ENCODE measurements around the gene CSF2. TPM values are rescaled to one million over a fixed set of nuclear protein-coding genes. Genes with fewer than 3 reads are reported as not detected.

CSF2 gene
- total RNA-seq, 2 experiments from 2014 or later, result 4.9 to 164 TPM

DNA sequence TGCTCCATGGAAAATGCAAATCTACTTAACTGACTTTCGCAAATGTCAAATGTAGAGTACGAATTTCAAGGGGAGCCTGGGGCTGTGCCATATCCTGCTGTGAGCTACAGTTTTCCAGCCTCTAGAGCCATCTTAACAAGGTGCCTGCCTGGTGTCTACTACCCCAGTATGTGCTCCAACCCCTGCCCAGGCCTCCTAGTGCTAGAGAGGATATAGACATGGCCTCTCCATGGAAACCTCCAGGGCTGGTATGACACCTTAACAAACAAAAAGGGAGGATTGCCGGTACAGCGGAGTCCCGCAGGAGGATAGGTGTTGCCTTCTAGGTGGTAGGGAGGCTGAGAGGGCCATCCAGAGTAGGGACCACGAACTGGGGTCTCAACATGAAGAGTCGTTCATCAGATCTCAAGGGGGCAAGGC is 26.7 kb upstream of the CSF2 start:
- CTCF ChIA-PET, result no interaction called here
- no peak overlapping the region for H3K4me3 Mint-ChIP-seq

GRCh38 chr5:132049093-132049492 is 24.5 kb upstream of the CSF2 start:
- peaks cover 11% of the 10 kb centered on the region for H3K27me3 Mint-ChIP-seq
- H3K9me3 Mint-ChIP-seq (ENCODE audit: low read depth), result no peaks in the 10 kb centered on the region
- DNase-seq, result no peak
- no peak overlapping the region for H3K27ac Mint-ChIP-seq
- no peaks in the 10 kb centered on the region for H3K36me3 Mint-ChIP-seq
- no peak for ATAC-seq
- CTCF ChIA-PET, result interaction anchor here (1.6 kb wide), 1 partner anchor 42 kb away, joined by 7 read pairs; no protein-coding TSS in a partner anchor
- H3K4me3 Mint-ChIP-seq, result no peak overlapping the region
- H3K4me1 Mint-ChIP-seq, result peaks cover under 1% of the 10 kb centered on the region

More for the DNA sequence above, 26.7 kb upstream of the CSF2 start:
- Mint-ChIP-seq H3K9me3 (ENCODE audit: low read depth) (peaks cover 4% of the 10 kb centered on the region), H3K27ac (no peak overlapping the region), H3K27me3 (peaks cover 15% of the 10 kb centered on the region), H3K36me3 (peaks cover 6% of the 10 kb centered on the region), H3K4me1 (no peaks in the 10 kb centered on the region)
- ATAC-seq (no peak), DNase-seq (no peak)

DNA sequence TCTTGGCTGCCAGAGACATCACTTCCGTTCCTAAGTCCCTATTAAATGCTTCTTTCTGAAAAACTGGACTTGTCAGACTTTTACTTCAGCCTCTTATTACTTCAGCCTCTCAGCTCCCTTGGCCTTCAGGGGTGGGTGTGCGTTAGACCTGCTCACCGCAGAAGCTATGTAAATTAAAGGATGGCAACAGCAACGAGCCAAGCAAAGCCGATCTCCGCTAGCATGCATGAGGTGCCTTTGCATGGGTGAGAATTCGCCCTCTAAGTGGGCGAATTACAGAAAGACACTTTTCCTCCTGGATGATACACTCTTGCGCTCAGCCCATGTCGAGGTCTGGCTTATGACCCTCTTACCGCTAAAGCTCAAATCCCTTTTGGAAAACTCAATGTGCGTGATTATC is 24.0 kb upstream of the CSF2 start:
- no peak overlapping the region for H3K27ac Mint-ChIP-seq
- ATAC-seq (no peak), DNase-seq (no peak)
- no peaks in the 10 kb centered on the region for H3K9me3 Mint-ChIP-seq (ENCODE audit: low read depth)
- H3K36me3 Mint-ChIP-seq, result no peaks in the 10 kb centered on the region
- H3K4me3 Mint-ChIP-seq, result no peak overlapping the region
- CTCF ChIA-PET, result interaction anchor here (1.3 to 1.6 kb wide), 2 partner anchors 14 to 42 kb away, joined by 3 to 7 read pairs; no protein-coding TSS in a partner anchor
- peaks cover 11% of the 10 kb centered on the region for H3K27me3 Mint-ChIP-seq
- H3K4me1 Mint-ChIP-seq, result peaks cover 5% of the 10 kb centered on the region

- no peak overlapping the region for H3K4me3 Mint-ChIP-seq
- CTCF ChIA-PET, result interaction anchor here (1.3 to 1.6 kb wide), 2 partner anchors 13 to 43 kb away, joined by 3 to 7 read pairs; no protein-coding TSS in a partner anchor
- H3K36me3 Mint-ChIP-seq, result no peaks in the 10 kb centered on the region
- no peak overlapping the region for H3K27ac Mint-ChIP-seq
- H3K27me3 Mint-ChIP-seq, result peaks cover 11% of the 10 kb centered on the region
- peaks cover 11% of the 10 kb centered on the region for H3K4me1 Mint-ChIP-seq
- DNase-seq (no peak), ATAC-seq (no peak)
- no peaks in the 10 kb centered on the region for H3K9me3 Mint-ChIP-seq (ENCODE audit: low read depth)
Measured at GRCh38 chr5:132050136-132050535, 23.5 kb upstream of the CSF2 start.

DNA sequence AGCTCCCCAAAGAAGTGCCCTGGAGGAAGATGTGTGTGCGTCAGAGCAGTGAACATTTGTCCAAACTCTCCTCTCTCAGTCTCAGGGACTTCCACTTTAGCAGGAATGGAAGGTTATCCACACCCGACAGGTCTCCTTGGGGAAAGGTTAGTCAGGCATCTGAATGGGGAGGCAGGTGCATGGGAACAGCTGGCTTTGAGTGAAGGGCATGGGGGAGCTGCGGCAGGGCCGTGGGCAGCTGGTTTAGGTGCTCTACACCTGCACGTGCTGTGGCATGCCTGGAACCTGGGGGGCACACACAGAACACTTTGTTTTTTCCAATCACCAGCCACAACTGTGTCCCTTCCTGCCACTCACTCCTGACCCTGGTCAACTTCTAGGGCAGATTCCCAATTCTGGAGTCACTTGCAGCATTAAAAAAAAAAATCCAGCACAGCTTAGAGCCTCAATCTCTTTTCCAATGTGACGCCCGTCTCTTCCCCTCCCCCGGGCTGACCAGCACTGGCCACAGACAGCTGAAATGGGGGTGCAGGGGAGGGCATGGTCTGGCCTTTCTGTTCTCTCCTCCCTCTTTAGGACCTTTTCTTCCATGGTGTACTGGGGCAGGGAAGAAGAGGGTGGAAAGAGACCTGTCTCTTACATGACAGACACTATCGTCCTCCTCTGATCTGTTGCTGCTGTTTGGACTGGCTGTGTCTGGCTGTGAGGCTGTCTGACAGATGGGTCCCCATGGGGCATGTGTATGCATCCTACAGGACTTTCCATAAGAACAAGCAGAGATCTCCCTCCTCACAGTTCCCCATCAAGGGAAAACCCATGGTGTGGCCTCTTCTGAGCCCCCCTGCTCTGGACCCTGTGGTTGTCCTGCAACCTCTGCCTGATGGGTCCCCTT is 22.7 kb upstream of the CSF2 start:
- no peak overlapping the region for H3K4me3 Mint-ChIP-seq
- H3K27me3 Mint-ChIP-seq, result peaks cover 11% of the 10 kb centered on the region
- H3K4me1 Mint-ChIP-seq, result peaks cover 19% of the 10 kb centered on the region
- H3K36me3 Mint-ChIP-seq, result no peaks in the 10 kb centered on the region
- no peak for DNase-seq
- no peak overlapping the region for H3K27ac Mint-ChIP-seq
- CTCF ChIA-PET, result interaction anchor here (1.3 to 1.6 kb wide), 2 partner anchors 13 to 44 kb away, joined by 3 to 7 read pairs; no protein-coding TSS in a partner anchor
- no peaks in the 10 kb centered on the region for H3K9me3 Mint-ChIP-seq (ENCODE audit: low read depth)
- ATAC-seq, result no peak

DNA sequence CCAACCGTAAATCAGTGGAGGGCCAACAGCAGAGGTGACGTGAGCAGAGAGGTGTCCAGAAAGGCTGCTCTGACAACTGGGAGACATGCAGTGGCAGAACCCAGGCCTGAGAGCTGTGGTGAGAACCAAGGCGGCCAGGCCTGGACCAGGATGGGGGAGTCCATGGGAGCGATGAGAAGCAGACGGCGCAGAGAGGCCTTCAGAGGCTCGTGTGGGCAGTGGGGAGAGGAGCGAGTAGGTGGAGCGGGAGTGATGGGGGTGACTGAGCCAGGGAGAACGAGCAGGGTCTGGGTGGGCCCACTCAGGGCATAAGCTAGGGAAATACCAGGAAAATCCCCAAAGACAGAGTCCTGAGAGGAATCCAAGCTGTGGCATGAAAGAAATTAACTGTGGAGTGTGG is 21.1 kb upstream of the CSF2 start:
- H3K9me3 Mint-ChIP-seq (ENCODE audit: low read depth), result no peaks in the 10 kb centered on the region
- ATAC-seq (no peak), DNase-seq (no peak)
- H3K27me3 Mint-ChIP-seq, result peaks cover 11% of the 10 kb centered on the region
- CTCF ChIA-PET, result interaction anchor here (1.2 to 3.1 kb wide), 2 partner anchors 11 to 25 kb away, joined by 5 to 11 read pairs; no protein-coding TSS in a partner anchor
- no peak overlapping the region for H3K4me3 Mint-ChIP-seq
- H3K36me3 Mint-ChIP-seq, result no peaks in the 10 kb centered on the region
- peaks cover 35% of the 10 kb centered on the region for H3K4me1 Mint-ChIP-seq
- no peak overlapping the region for H3K27ac Mint-ChIP-seq

DNA sequence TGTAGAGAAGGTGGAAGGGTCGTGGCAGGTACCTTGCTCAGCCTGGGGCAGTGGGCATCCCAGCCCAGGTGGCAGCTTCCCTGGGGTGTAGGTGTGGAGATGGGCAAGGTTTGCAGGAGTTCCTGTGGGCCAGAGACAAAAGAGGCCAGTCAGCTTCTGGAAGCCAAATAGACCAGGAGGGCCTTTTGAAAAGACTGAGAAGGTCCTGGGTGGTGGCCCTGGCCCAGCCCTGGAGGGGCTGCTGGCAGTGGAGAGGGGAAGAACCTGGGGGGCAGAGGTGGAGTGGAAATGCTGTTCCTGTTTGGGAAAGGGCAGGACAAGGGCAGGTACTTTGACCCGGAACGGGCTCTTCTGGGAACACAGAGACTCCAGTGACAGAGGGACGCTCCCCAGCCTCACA is 20.1 kb upstream of the CSF2 start:
- no peak overlapping the region for H3K27ac Mint-ChIP-seq
- peaks cover 40% of the 10 kb centered on the region for H3K4me1 Mint-ChIP-seq
- no peak for ATAC-seq
- H3K4me3 Mint-ChIP-seq, result no peak overlapping the region
- H3K27me3 Mint-ChIP-seq, result peaks cover 14% of the 10 kb centered on the region
- no peaks in the 10 kb centered on the region for H3K36me3 Mint-ChIP-seq
- no peaks in the 10 kb centered on the region for H3K9me3 Mint-ChIP-seq (ENCODE audit: low read depth)
- CTCF ChIA-PET, result interaction anchor here (1.1 to 3.1 kb wide), 6 partner anchors 9 to 464 kb away, joined by 3 to 11 read pairs (median 4); no protein-coding TSS in a partner anchor
- no peak for DNase-seq

- no peak for ATAC-seq
- no peak for DNase-seq
- H3K27ac Mint-ChIP-seq, result no peak overlapping the region
- no peaks in the 10 kb centered on the region for H3K9me3 Mint-ChIP-seq (ENCODE audit: low read depth)
- peaks cover 47% of the 10 kb centered on the region for H3K4me1 Mint-ChIP-seq
- H3K4me3 Mint-ChIP-seq, result no peak overlapping the region
- CTCF ChIA-PET, result interaction anchor here (1.1 to 3.1 kb wide), 6 partner anchors 8 to 465 kb away, joined by 3 to 11 read pairs (median 3); no protein-coding TSS in a partner anchor
- peaks cover 14% of the 10 kb centered on the region for H3K27me3 Mint-ChIP-seq
- H3K36me3 Mint-ChIP-seq, result no peaks in the 10 kb centered on the region
Measured at GRCh38 chr5:132054031-132054696, 19.4 kb upstream of the CSF2 start.

DNA sequence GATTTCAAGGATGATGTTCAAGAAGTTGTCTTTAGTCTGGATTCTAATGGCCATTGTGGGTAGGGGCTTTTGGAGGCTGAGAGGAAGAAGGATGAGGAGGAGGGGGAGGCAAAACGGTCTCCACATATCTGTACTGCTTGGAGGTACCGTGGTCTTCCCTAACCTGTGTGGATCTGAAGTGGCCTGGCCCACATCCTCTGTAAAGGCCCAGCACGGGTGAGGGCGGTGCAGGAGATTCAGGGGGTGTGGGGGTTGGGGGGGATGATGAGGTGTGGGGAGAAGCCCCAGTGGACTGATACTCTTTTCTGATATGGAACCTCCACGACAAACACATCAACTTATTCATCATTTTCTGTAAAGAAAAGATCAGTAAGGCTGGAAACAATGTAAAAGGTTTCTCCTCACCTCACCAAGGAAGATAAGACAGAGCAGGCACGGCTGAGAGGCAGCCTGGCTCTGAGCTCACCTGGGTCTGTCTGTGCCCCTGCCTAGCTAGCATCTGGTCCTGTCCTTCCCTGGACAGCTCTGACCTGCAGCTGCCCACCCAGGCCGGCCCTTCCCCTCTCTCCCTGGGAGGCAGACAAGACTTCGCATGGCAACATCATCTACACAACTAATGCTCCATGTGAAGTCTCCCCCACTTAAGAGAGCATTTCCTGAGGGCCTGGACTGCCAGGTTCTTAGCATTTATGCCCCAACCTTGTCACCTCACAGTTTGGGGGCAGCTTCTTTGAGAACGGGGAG is 18.7 kb upstream of the CSF2 start:
- DNase-seq (peak; percentile 40), ATAC-seq (no peak)
- CTCF ChIA-PET, result interaction anchor here (0.8 to 3.1 kb wide), 7 partner anchors 8 to 465 kb away, joined by 3 to 11 read pairs (median 5); no protein-coding TSS in a partner anchor
- no peak overlapping the region for H3K4me3 Mint-ChIP-seq
- peaks cover 14% of the 10 kb centered on the region for H3K27me3 Mint-ChIP-seq
- H3K4me1 Mint-ChIP-seq, result peaks cover 54% of the 10 kb centered on the region
- H3K27ac Mint-ChIP-seq, result no peak overlapping the region
- H3K9me3 Mint-ChIP-seq (ENCODE audit: low read depth), result no peaks in the 10 kb centered on the region
- H3K36me3 Mint-ChIP-seq, result no peaks in the 10 kb centered on the region

- Mint-ChIP-seq H3K9me3 (ENCODE audit: low read depth) (no peaks in the 10 kb centered on the region), H3K36me3 (no peaks in the 10 kb centered on the region), H3K27me3 (peaks cover 14% of the 10 kb centered on the region), H3K4me3 (no peak overlapping the region), H3K27ac (no peak overlapping the region), H3K4me1 (peaks cover 58% of the 10 kb centered on the region)
- no peak for ATAC-seq
- peak; percentile 38 for DNase-seq
- CTCF ChIA-PET, result interaction anchor here (0.8 to 3.1 kb wide), 7 partner anchors 8 to 465 kb away, joined by 3 to 11 read pairs (median 5); no protein-coding TSS in a partner anchor
Measured at GRCh38 chr5:132055441-132055807, 18.2 kb upstream of the CSF2 start.

DNA sequence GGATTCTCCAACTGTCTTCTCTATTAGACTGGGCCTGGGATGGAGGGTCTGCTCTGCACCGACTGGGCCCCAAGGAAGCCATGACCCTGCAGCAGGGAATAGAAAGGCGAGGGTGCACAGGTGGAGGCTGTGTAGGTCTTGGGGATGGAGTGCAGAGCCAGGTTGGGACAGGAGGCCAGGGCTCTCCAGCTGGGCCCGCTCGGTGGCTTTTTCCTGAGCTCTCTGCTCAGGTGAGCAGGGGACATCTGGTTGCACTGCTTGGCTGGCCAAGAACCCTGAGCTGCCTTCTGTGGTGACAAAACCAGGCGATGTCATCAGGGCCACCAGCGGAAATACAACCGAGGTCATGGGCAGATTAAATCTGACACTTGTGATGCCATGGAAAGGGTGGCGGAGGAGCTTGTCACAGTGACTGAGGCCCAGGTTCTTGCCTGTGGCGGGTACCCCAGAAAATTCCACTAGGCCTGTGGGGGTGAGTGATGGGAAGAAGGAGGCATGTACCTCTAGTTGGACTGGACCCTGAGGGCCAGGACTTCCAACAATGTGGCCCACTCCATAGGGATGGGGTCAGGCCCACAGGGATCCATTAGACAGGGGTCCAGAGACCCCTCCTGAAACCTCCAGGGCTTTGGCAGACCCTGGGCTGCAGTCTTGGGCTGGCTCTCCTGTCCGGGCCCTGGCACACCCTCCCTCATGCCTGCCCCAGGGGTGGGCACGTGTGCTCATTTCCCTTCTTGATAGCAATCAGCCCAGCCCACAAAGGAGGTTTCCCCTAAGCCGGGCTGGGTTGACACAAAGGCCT is 17.6 kb upstream of the CSF2 start:
- Mint-ChIP-seq H3K9me3 (ENCODE audit: low read depth) (no peaks in the 10 kb centered on the region), H3K27me3 (peaks cover 10% of the 10 kb centered on the region), H3K36me3 (no peaks in the 10 kb centered on the region), H3K4me1 (peaks cover 64% of the 10 kb centered on the region), H3K27ac (peak overlapping the region; percentile 34), H3K4me3 (no peak overlapping the region)
- DNase-seq (peak; percentile 77), ATAC-seq (peak; percentile 76)
- CTCF ChIA-PET, result interaction anchor here (0.8 to 3.0 kb wide), 5 partner anchors 9 to 466 kb away, joined by 3 to 11 read pairs (median 4); no protein-coding TSS in a partner anchor
